GM12874 (cell line): Measurements from ENCODE around the gene BDH1.

Experiments
- CTCF ChIP-seq: IDR thresholded peaks from 2 replicates; pipeline ENCODE4 v1.5.1; 2011; ENCODE audit warnings: low read depth, mild to moderate bottlenecking, control low read depth, low read length, moderate library complexity; ENCODE audit not compliant: insufficient read depth

Gene BDH1

GRCh38 chr3:197516517-197516889, 39.3 kb downstream of the BDH1 start:
- no peak for TF ChIP-seq CTCF

- no peak for TF ChIP-seq CTCF
Measured at GRCh38 chr3:197514786-197515355, 40.9 kb downstream of the BDH1 start.

GRCh38 chr3:197513953-197514785, 41.6 kb downstream of the BDH1 start:
- no peak for TF ChIP-seq CTCF

- no peak for TF ChIP-seq CTCF
Measured at GRCh38 chr3:197512691-197513571, 42.8 kb downstream of the BDH1 start.

GRCh38 chr3:197511853-197512635, 43.7 kb downstream of the BDH1 start:
- no peak for TF ChIP-seq CTCF

- TF ChIP-seq CTCF, result no peak
Measured at GRCh38 chr3:197511130-197511529, 44.6 kb downstream of the BDH1 start.

GRCh38 chr3:197510642-197511018, 45.1 kb downstream of the BDH1 start:
- TF ChIP-seq CTCF, result no peak
